Measurements from ENCODE around the gene PRSS38. TPM values are rescaled to one million over a fixed set of nuclear protein-coding genes. Genes with fewer than 3 reads are reported as not detected.

PRSS38 gene
- total and polyA plus RNA-seq, 2 experiments from 2014 or later = not detected

GRCh38 chr1:227777156-227777555 is 38.3 kb upstream of the PRSS38 start (continued):
- no peak for TF ChIP-seq REST (IDR thresholded peaks at IDR 0.05; ENCODE audit: unreplicated experiment)
- TF ChIP-seq STAT1 (IDR thresholded peaks at IDR 0.05; ENCODE audit: unreplicated experiment) = no peak
- no peak for TF ChIP-seq ZNF114 (CRISPR knock-in tag; IDR thresholded peaks at IDR 0.05)
- no peak for TF ChIP-seq NANOG (IDR thresholded peaks at IDR 0.05; ENCODE audit: borderline replicate concordance)

DNA sequence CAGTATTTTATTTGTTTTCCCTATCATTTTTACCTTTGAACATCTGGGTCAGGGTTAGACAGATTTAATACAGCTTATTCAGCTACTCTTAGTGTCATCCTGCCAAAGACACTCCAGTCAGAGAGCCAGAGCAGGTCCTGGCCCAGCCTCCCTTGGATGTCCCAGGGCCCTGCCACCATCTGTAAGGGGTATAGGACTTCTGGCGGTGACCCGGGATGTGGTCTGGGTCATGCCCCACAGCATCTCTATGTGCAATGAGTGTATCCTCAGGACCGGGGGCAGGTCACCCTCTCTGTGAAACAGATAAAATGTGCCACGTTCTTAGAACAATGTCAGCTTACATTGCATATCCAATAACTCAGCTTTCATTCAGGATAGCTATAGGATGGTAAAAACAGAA is 37.8 kb upstream of the PRSS38 start:
- H3K4me1 Mint-ChIP-seq = no peaks in the 10 kb centered on the region
- H3K9me3 Mint-ChIP-seq = no peaks in the 10 kb centered on the region
- no peak overlapping the region for H3K27ac ChIP-seq (ENCODE audit: low read depth)
- no peaks in the 10 kb centered on the region for H3K79me2 ChIP-seq (replicated peaks; ENCODE audit: insufficient read depth)
- ATAC-seq = no peak
- no peak overlapping the region for H3K4me3 ChIP-seq
- H3K36me3 ChIP-seq (ENCODE audit: insufficient read depth) = no peaks in the 10 kb centered on the region
- TF ChIP-seq JUNB (IDR thresholded peaks at IDR 0.05; ENCODE audit: unreplicated experiment) = no peak
- TF ChIP-seq CTCF (conservative IDR thresholded peaks at IDR 0.05; ENCODE audit: low read depth in 2 of 2) = no peak
- TF ChIP-seq STAT1 (IDR thresholded peaks at IDR 0.05; ENCODE audit: unreplicated experiment) = no peak
- TF ChIP-seq EZH2 (IDR thresholded peaks at IDR 0.05; ENCODE audit: low read depth, unreplicated experiment) = no peak
- no peak for TF ChIP-seq NANOG (IDR thresholded peaks at IDR 0.05; ENCODE audit: borderline replicate concordance)
- TF ChIP-seq POLR2AphosphoS5 (IDR thresholded peaks at IDR 0.05; ENCODE audit: low read depth) = no peak
- H3K36me3 Mint-ChIP-seq (ENCODE audit: low read depth) = no peaks in the 10 kb centered on the region
- H3K4me3 Mint-ChIP-seq = no peak overlapping the region
- no peaks in the 10 kb centered on the region for H3K9me2 ChIP-seq (ENCODE audit: insufficient read depth)
- no peaks in the 10 kb centered on the region for H3F3A ChIP-seq (replicated peaks; ENCODE audit: low read depth)
- no peaks in the 10 kb centered on the region for H3K4me1 ChIP-seq (ENCODE audit: insufficient read depth)
- no peak overlapping the region for H2AFZ ChIP-seq
- H3K27ac Mint-ChIP-seq = no peak overlapping the region
- no peak for DNase-seq (ENCODE audit: low spot score)
- no peaks in the 10 kb centered on the region for H3K27me3 ChIP-seq (ENCODE audit: insufficient read depth)
- peaks cover 9% of the 10 kb centered on the region for H3K27me3 Mint-ChIP-seq (ENCODE audit: insufficient read depth, low read depth, poor library complexity)
- no peak overlapping the region for H3K4me2 ChIP-seq
- peaks cover 5% of the 10 kb centered on the region; the same call in 1 of the 2 replicates for H4K20me1 ChIP-seq (replicated peaks; ENCODE audit: insufficient read depth)

GRCh38 chr1:227778401-227778947 is 37.0 kb upstream of the PRSS38 start:
- no peak overlapping the region for H3K27ac Mint-ChIP-seq
- Histone ChIP-seq H3K9me2 (ENCODE audit: insufficient read depth) (no peaks in the 10 kb centered on the region), H3F3A (replicated peaks; ENCODE audit: low read depth) (no peaks in the 10 kb centered on the region), H3K79me2 (replicated peaks; ENCODE audit: insufficient read depth) (no peaks in the 10 kb centered on the region), H3K4me1 (ENCODE audit: insufficient read depth) (no peaks in the 10 kb centered on the region), H3K27ac (ENCODE audit: low read depth) (no peak overlapping the region), H3K4me3 (no peak overlapping the region), H3K27me3 (ENCODE audit: insufficient read depth) (no peaks in the 10 kb centered on the region), H3K36me3 (ENCODE audit: insufficient read depth) (no peaks in the 10 kb centered on the region), H3K4me2 (no peak overlapping the region), H4K20me1 (replicated peaks; ENCODE audit: insufficient read depth) (no peaks in the 10 kb centered on the region; the same call in 1 of the 2 replicates), H2AFZ (no peak overlapping the region)
- DNase-seq (ENCODE audit: low spot score) (no peak), ATAC-seq (no peak)
- no peak overlapping the region for H3K4me3 Mint-ChIP-seq
- H3K9me3 Mint-ChIP-seq = no peaks in the 10 kb centered on the region
- H3K27me3 Mint-ChIP-seq (ENCODE audit: insufficient read depth, low read depth, poor library complexity) = peaks cover 9% of the 10 kb centered on the region
- H3K36me3 Mint-ChIP-seq (ENCODE audit: low read depth) = no peaks in the 10 kb centered on the region
- no peaks in the 10 kb centered on the region for H3K4me1 Mint-ChIP-seq
- no peak for TF ChIP-seq JUNB (IDR thresholded peaks at IDR 0.05; ENCODE audit: unreplicated experiment)
- no peak for TF ChIP-seq NANOG (IDR thresholded peaks at IDR 0.05; ENCODE audit: borderline replicate concordance)
- TF ChIP-seq ZNF331 (CRISPR knock-in tag; IDR thresholded peaks at IDR 0.05; ENCODE audit: low read depth) = no peak
- TF ChIP-seq STAT1 (IDR thresholded peaks at IDR 0.05; ENCODE audit: unreplicated experiment) = no peak
- TF ChIP-seq REST (IDR thresholded peaks at IDR 0.05; ENCODE audit: unreplicated experiment) = no peak
- no peak for TF ChIP-seq ETS1 (IDR thresholded peaks at IDR 0.05)
